Dendritic cell treated with granulocyte-macrophage colony-stimulating factor and Interleukin-4, amounts not matched to agents 40 ng/mL and 50 ng/mL, for 4 days (primary cell): ENCODE measurements around the gene PSORS1C1.
"Not testable (repeated sequence)": the region's sequence is repeated elsewhere in the genome, so short reads cannot be mapped to it uniquely, and the experiment has no call there.

Source experiments
- H3K27ac Mint-ChIP-seq: one replicate; pipeline ENCODE4 v1.8.0; 2022; ENCODE audit warnings: mild to moderate bottlenecking, mixed read lengths
- H3K27me3 Mint-ChIP-seq: one replicate; pipeline ENCODE4 v1.8.0; 2022; ENCODE audit warnings: mild to moderate bottlenecking, mixed read lengths
- H3K36me3 Mint-ChIP-seq: one replicate; pipeline ENCODE4 v1.8.0; 2022; ENCODE audit warnings: low read depth, mixed read lengths
- H3K4me1 Mint-ChIP-seq: one replicate; pipeline ENCODE4 v1.8.0; 2022; ENCODE audit warnings: low read depth, mixed read lengths
- H3K4me3 Mint-ChIP-seq: one replicate; pipeline ENCODE4 v1.8.0; 2022; ENCODE audit warnings: mild to moderate bottlenecking, moderate library complexity, mixed read lengths
- H3K9me3 Mint-ChIP-seq: one replicate; pipeline ENCODE4 v1.8.0; 2022; ENCODE audit warnings: mixed read lengths
- intact Hi-C: fragments of 100-400 bp; cut with micrococcal nuclease; formaldehyde crosslinking; loops from one replicate; pipeline ENCODE4 v1.15.0; 2022

The PSORS1C1 gene

GRCh38 chr6:31178143-31179041, 63.8 kb downstream of the PSORS1C1 start:
- intact Hi-C loops = no loop called here
- peaks cover 30% of the 10 kb centered on the region for H3K36me3 Mint-ChIP-seq
- peaks cover 18% of the 10 kb centered on the region for H3K4me1 Mint-ChIP-seq
- H3K27me3 Mint-ChIP-seq = no peaks in the 10 kb centered on the region
- H3K9me3 Mint-ChIP-seq = no peaks in the 10 kb centered on the region
- no peak overlapping the region for H3K4me3 Mint-ChIP-seq
- peak overlapping the region; percentile 41 for H3K27ac Mint-ChIP-seq

- H3K36me3 Mint-ChIP-seq = peaks cover 30% of the 10 kb centered on the region
- no peaks in the 10 kb centered on the region for H3K9me3 Mint-ChIP-seq
- H3K27ac Mint-ChIP-seq = peak overlapping the region; percentile 41
- H3K27me3 Mint-ChIP-seq = no peaks in the 10 kb centered on the region
- intact Hi-C loops = no loop called here
- H3K4me1 Mint-ChIP-seq = peaks cover 18% of the 10 kb centered on the region
- peak overlapping the region; percentile 7 for H3K4me3 Mint-ChIP-seq
These were observed 64.4 kb downstream of the PSORS1C1 start for GRCh38 chr6:31179042-31179386.

- peaks cover 18% of the 10 kb centered on the region for H3K4me1 Mint-ChIP-seq
- intact Hi-C loops = no loop called here
- H3K27ac Mint-ChIP-seq = peak overlapping the region; percentile 83
- peaks cover 29% of the 10 kb centered on the region for H3K36me3 Mint-ChIP-seq
- no peaks in the 10 kb centered on the region for H3K27me3 Mint-ChIP-seq
- peak overlapping the region; percentile 81 for H3K4me3 Mint-ChIP-seq
- no peaks in the 10 kb centered on the region for H3K9me3 Mint-ChIP-seq
These were observed 65.3 kb downstream of the PSORS1C1 start for GRCh38 chr6:31179896-31180295.

GRCh38 chr6:31180500-31180899, 65.9 kb downstream of the PSORS1C1 start:
- H3K9me3 Mint-ChIP-seq = no peaks in the 10 kb centered on the region
- no peaks in the 10 kb centered on the region for H3K27me3 Mint-ChIP-seq
- H3K27ac Mint-ChIP-seq = peak overlapping the region; percentile 83
- intact Hi-C loops = no loop called here
- peaks cover 23% of the 10 kb centered on the region for H3K36me3 Mint-ChIP-seq
- H3K4me3 Mint-ChIP-seq = peak overlapping the region; percentile 81
- H3K4me1 Mint-ChIP-seq = peaks cover 20% of the 10 kb centered on the region

- H3K27me3 Mint-ChIP-seq, H3K36me3 Mint-ChIP-seq, H3K27ac Mint-ChIP-seq, intact Hi-C loops, H3K9me3 Mint-ChIP-seq, H3K4me3 Mint-ChIP-seq: not testable (repeated sequence)
- peaks cover 36% of the 10 kb centered on the region for H3K4me1 Mint-ChIP-seq
These were observed 68.7 kb downstream of the PSORS1C1 start for GRCh38 chr6:31183287-31183686.

- H3K36me3 Mint-ChIP-seq, H3K4me3 Mint-ChIP-seq, H3K27me3 Mint-ChIP-seq, H3K27ac Mint-ChIP-seq, H3K9me3 Mint-ChIP-seq, intact Hi-C loops: not testable (repeated sequence)
- peaks cover 30% of the 10 kb centered on the region for H3K4me1 Mint-ChIP-seq
These were observed 69.3 kb downstream of the PSORS1C1 start for GRCh38 chr6:31183859-31184258.

GRCh38 chr6:31185695-31186051, 71.1 kb downstream of the PSORS1C1 start:
- H3K9me3 Mint-ChIP-seq, H3K36me3 Mint-ChIP-seq, intact Hi-C loops, H3K27me3 Mint-ChIP-seq, H3K4me3 Mint-ChIP-seq: not testable (repeated sequence)
- Mint-ChIP-seq H3K27ac (peak overlapping the region; percentile 91), H3K4me1 (peaks cover 20% of the 10 kb centered on the region)

- Mint-ChIP-seq H3K36me3 (no peaks in the 10 kb centered on the region), H3K9me3 (no peaks in the 10 kb centered on the region), H3K4me1 (peaks cover 20% of the 10 kb centered on the region), H3K27me3 (no peaks in the 10 kb centered on the region), H3K27ac (peak overlapping the region; percentile 91), H3K4me3 (no peak overlapping the region)
- intact Hi-C loops = no loop called here
These were observed 71.6 kb downstream of the PSORS1C1 start for GRCh38 chr6:31186052-31186734.

- no peaks in the 10 kb centered on the region for H3K27me3 Mint-ChIP-seq
- intact Hi-C loops = no loop called here
- H3K36me3 Mint-ChIP-seq = no peaks in the 10 kb centered on the region
- no peak overlapping the region for H3K27ac Mint-ChIP-seq
- no peak overlapping the region for H3K4me3 Mint-ChIP-seq
- H3K4me1 Mint-ChIP-seq = peaks cover 20% of the 10 kb centered on the region
- no peaks in the 10 kb centered on the region for H3K9me3 Mint-ChIP-seq
These were observed 73.2 kb downstream of the PSORS1C1 start for GRCh38 chr6:31187780-31188194.

GRCh38 chr6:31189223-31189622, 74.6 kb downstream of the PSORS1C1 start:
- H3K27ac Mint-ChIP-seq, H3K36me3 Mint-ChIP-seq, intact Hi-C loops, H3K27me3 Mint-ChIP-seq, H3K9me3 Mint-ChIP-seq, H3K4me3 Mint-ChIP-seq: not testable (repeated sequence)
- peaks cover 24% of the 10 kb centered on the region for H3K4me1 Mint-ChIP-seq
